ENCODE measurements around the gene NOXRED1. TPM values are rescaled to one million over a fixed set of nuclear protein-coding genes. Genes with fewer than 3 reads are reported as not detected.

Gene NOXRED1
- total RNA-seq, 1 donor from 2014 or later = not detected

- DNase-seq (ENCODE audit: low read depth) = no peak
Measured at GRCh38 chr14:77344377-77344996, 78.8 kb downstream of the NOXRED1 start.

Other genes with a start within 250 kb of the NOXRED1 start
- 0.08 and 0.16 TPM in 2 replicates for gene TMEM63C, start 241.7 kb downstream of the NOXRED1 start, total RNA-seq
- not detected in 2 replicates for gene NGB, start 152.3 kb downstream of the NOXRED1 start, total RNA-seq
- 15.9 and 17.6 TPM in 2 replicates for gene POMT2, start 102.6 kb downstream of the NOXRED1 start, total RNA-seq
- 35.1 and 40.1 TPM in 2 replicates for gene GSTZ1, start 102.5 kb downstream of the NOXRED1 start, total RNA-seq
- gene TMED8, start 46.4 kb downstream of the NOXRED1 start, total RNA-seq = 5.5 and 6.0 TPM in 2 replicates
- gene SAMD15, start 46.1 kb downstream of the NOXRED1 start, total RNA-seq = 0.99 and 1.7 TPM in 2 replicates
- 20.0 and 20.2 TPM in 2 replicates for gene VIPAS39, start 34.1 kb upstream of the NOXRED1 start, total RNA-seq
- gene AHSA1, start 34.6 kb upstream of the NOXRED1 start, total RNA-seq = 165 and 207 TPM in 2 replicates
- 0.05 TPM in 1 of 2 replicates, not detected in the other for gene ISM2, start 75.3 kb upstream of the NOXRED1 start, total RNA-seq
- gene SPTLC2, start 193.1 kb upstream of the NOXRED1 start, total RNA-seq = 10.5 and 11.6 TPM in 2 replicates

Data from myocyte (in vitro differentiated cells).